Anterior cingulate cortex (tissue), 58 donors: ENCODE measurements around the gene NEMF.
"Not testable (repeated sequence)": the region's sequence is repeated elsewhere in the genome, so short reads cannot be mapped to it uniquely, and the experiment has no call there.

ENCODE experiments used
- DNase-seq, 58 donors: peaks; one replicate each; lab custom pipeline; 2025; lab: John Stamatoyannopoulos, UW

The NEMF gene

GRCh38 chr14:49852301-49853157 lies at the start of gene NEMF:
TSS of gene NEMF (minus strand) at chr14:49852788. CDS start at chr14:49852753, 35 bp downstream.
- peak in 57 of 58 donors; percentile 51 to 96 (median 84) for DNase-seq

- DNase-seq: no peak
Measured at GRCh38 chr14:49900973-49901372, 48.4 kb upstream of the NEMF start.

- DNase-seq: no peak
Measured at GRCh38 chr14:49898485-49898884, 45.9 kb upstream of the NEMF start.

- DNase-seq: no peak
Measured at GRCh38 chr14:49897965-49898364, 45.4 kb upstream of the NEMF start.

- DNase-seq: no peak
Measured at GRCh38 chr14:49897414-49897813, 44.8 kb upstream of the NEMF start.

GRCh38 chr14:49896966-49897365 lies 44.4 kb upstream of the NEMF start:
- no peak for DNase-seq

GRCh38 chr14:49896272-49896671 lies 43.7 kb upstream of the NEMF start:
- DNase-seq: not testable (repeated sequence)

- no peak for DNase-seq
Measured at GRCh38 chr14:49895480-49895879, 42.9 kb upstream of the NEMF start.

- DNase-seq: not testable (repeated sequence)
Measured at GRCh38 chr14:49894214-49895107, 41.9 kb upstream of the NEMF start.

GRCh38 chr14:49893309-49894213 lies 41.0 kb upstream of the NEMF start:
- peak in 26 of 58 donors; percentile 12 to 67 (median 42) for DNase-seq

GRCh38 chr14:49892636-49893308 lies 40.2 kb upstream of the NEMF start, which contains the start of gene ARF6:
TSS of gene ARF6 (plus strand) at chr14:49893082. CDS start at chr14:49893737, 655 bp downstream.
- peak; percentile 64 to 98 (median 96) for DNase-seq

- DNase-seq: peak in 35 of 58 donors; percentile 39 to 86 (median 65)
Measured at GRCh38 chr14:49892301-49892635, 39.7 kb upstream of the NEMF start.

- DNase-seq: no peak
Measured at GRCh38 chr14:49888293-49888692, 35.7 kb upstream of the NEMF start.

- DNase-seq: no peak
Measured at GRCh38 chr14:49886523-49886922, 33.9 kb upstream of the NEMF start.

- no peak for DNase-seq
Measured at GRCh38 chr14:49882826-49883694, 30.5 kb upstream of the NEMF start.

- no peak for DNase-seq
Measured at GRCh38 chr14:49881350-49882001, 28.9 kb upstream of the NEMF start.

- DNase-seq: no peak
Measured at GRCh38 chr14:49880267-49881064, 27.9 kb upstream of the NEMF start.
